GM12875 (cell line): ENCODE results near the gene IGSF5.

Source experiments
- H3K4me3 ChIP-seq: one replicate; pipeline ENCODE4 v1.5.1; 2011; ENCODE audit warnings: low read depth, low read length, control low read depth
- CTCF ChIP-seq: IDR thresholded peaks from 2 replicates; pipeline ENCODE4 v1.5.1; 2011; ENCODE audit warnings: low read depth, mild to moderate bottlenecking, control low read depth, inconsistent platforms, low read length, moderate library complexity, borderline replicate concordance; ENCODE audit not compliant: insufficient read depth

Gene IGSF5

GRCh38 chr21:39724944-39725343 lies 20.0 kb upstream of the IGSF5 start:
- TF ChIP-seq CTCF, result no peak
- H3K4me3 ChIP-seq, result no peak overlapping the region

GRCh38 chr21:39726133-39726532 lies 18.9 kb upstream of the IGSF5 start:
- H3K4me3 ChIP-seq, result no peak overlapping the region
- TF ChIP-seq CTCF, result no peak

- H3K4me3 ChIP-seq, result no peak overlapping the region
- no peak for TF ChIP-seq CTCF
Measured at GRCh38 chr21:39727401-39728120, 17.4 kb upstream of the IGSF5 start.

GRCh38 chr21:39728341-39728740 lies 16.6 kb upstream of the IGSF5 start:
- H3K4me3 ChIP-seq, result no peak overlapping the region
- no peak for TF ChIP-seq CTCF

GRCh38 chr21:39730418-39731157 lies 14.4 kb upstream of the IGSF5 start:
- TF ChIP-seq CTCF, result no peak
- H3K4me3 ChIP-seq, result no peak overlapping the region

- no peak for TF ChIP-seq CTCF
- no peak overlapping the region for H3K4me3 ChIP-seq
Measured at GRCh38 chr21:39736716-39737115, 8.3 kb upstream of the IGSF5 start.
